ENCODE data around the gene PCGF3. TPM values are rescaled to one million over a fixed set of nuclear protein-coding genes. Genes with fewer than 3 reads are reported as not detected.

PCGF3 gene
- total RNA-seq, 1 experiment from 2014 or later: 66.3 TPM

DNA sequence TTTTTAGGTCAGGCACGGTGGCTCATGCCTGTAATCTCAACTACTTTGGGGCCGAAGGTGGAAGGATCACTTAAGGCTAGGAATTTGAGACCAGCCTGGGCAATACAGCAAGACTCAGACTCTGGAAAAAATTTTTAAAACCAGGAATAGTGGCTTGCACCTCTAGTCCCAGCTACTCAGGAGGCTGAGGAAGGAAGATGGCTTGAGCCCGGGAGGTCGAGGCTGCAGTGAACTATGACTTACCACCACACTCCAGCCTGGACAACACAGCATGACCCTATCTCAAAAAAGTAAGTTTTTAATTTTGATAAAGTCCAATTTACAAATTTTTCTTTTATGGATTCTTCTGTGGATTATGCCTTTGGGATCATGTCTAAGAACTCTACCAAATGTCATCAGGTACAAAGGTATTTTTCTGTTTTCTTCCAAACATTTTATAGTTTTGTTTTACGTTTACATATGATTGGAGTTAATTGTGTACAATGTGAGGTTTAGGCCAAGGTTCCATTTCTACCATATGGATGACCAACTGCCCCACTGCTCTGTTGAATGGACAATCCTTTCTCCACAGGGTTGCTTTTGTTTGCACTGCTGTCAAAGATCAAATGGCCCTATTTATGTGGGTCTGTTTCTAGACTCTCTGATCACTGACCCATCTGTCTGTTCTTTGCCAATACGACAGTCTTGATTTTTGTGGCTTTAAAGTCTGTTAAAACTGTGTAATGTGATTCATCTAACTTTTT, 72.1 kb downstream of the PCGF3 start:
- ChIA-PET CTCF (no interaction called here), RAD21 (ENCODE audit: low non-redundant PET in 1 of 2, low total read pairs in 2 of 2, uncharacterized antibody in 2 of 2, unreplicated experiment in 2 of 2) (no interaction called here), POLR2A (no interaction called here)
- BruUV-seq (replicated peaks): TSS peak; percentile 2
- peaks cover 19 to 30% of the 10 kb centered on the region in 2 experiments; a peak in 3 of 4 replicates for H3K36me3 ChIP-seq (ENCODE audit: control insufficient read depth in 1 of 2, insufficient read depth in 2 of 2, low read length in 2 of 2)
- H3K9me2 ChIP-seq (ENCODE audit: insufficient read depth): no peaks in the 10 kb centered on the region
- no peak overlapping the region for H3K4me3 ChIP-seq (replicated peaks in 1 of 2; ENCODE audit: low read depth in 1 of 2, low read length in 2 of 2)
- no peak for TF ChIP-seq EZH2 (IDR thresholded peaks at IDR 0.05)
- TF ChIP-seq POLR2AphosphoS5 (IDR thresholded peaks at IDR 0.05; ENCODE audit: low read depth, low read length): 0 out of 2 replicates have a peak, but pooled peaks have one; percentile 19
- no peaks in the 10 kb centered on the region for H3K27me3 ChIP-seq (ENCODE audit: insufficient read depth, low read length)
- no peak overlapping the region for H3K27ac ChIP-seq (ENCODE audit: low read depth, low read length)
- H3K9ac ChIP-seq (ENCODE audit: low read length): no peak overlapping the region
- DNase-seq (ENCODE audit: low read depth, low spot score) (no peak), ATAC-seq (no peak)
- no peak overlapping the region for H3K4me2 ChIP-seq (ENCODE audit: low read length)
- H3K4me1 ChIP-seq (ENCODE audit: control insufficient read depth in 1 of 2, insufficient read depth in 2 of 2, low read length in 2 of 2): peaks cover 8 to 15% of the 10 kb centered on the region in 2 experiments
- no peaks in the 10 kb centered on the region for H3K9me3 ChIP-seq (ENCODE audit: control insufficient read depth in 1 of 2, insufficient read depth in 1 of 2, low read depth in 1 of 2, low read length in 2 of 2)
- peaks cover 81% of the 10 kb centered on the region for H3K79me2 ChIP-seq (ENCODE audit: insufficient read depth, low read length)
- peaks cover 5% of the 10 kb centered on the region; the same call in 1 of the 2 replicates for H4K20me1 ChIP-seq (ENCODE audit: insufficient read depth)
- H2AFZ ChIP-seq (ENCODE audit: low read depth, low read length, poor library complexity, severe bottlenecking): no peak overlapping the region
- intact Hi-C loops (cut with micrococcal nuclease): no loop called here

DNA sequence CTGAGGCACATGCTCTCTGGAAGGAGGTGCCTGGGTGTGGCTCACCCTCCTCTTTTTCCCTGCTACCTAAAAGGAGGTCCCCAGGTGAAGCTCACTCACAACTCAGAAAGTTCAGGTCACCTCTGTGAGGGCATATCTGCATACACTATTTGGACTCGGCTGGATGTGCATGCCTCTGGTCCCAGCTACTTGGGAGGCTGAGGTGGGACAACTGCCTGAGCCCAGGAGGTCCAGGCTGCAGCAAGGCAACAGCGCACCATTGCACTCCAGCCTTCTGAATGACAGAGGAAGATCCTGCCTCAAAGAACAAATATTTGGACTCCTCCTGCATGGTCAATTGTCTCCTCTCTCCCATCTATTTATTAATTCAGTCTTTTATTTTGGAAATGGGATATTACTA, 73.9 kb downstream of the PCGF3 start:
- Histone ChIP-seq H3K36me3 (ENCODE audit: control insufficient read depth in 1 of 2, insufficient read depth in 2 of 2, low read length in 2 of 2) (peaks cover 17 to 30% of the 10 kb centered on the region in 2 experiments; a peak in 3 of 4 replicates), H2AFZ (ENCODE audit: low read depth, low read length, poor library complexity, severe bottlenecking) (no peak overlapping the region), H3K9ac (ENCODE audit: low read length) (no peak overlapping the region), H3K4me1 (ENCODE audit: control insufficient read depth in 1 of 2, insufficient read depth in 2 of 2, low read length in 2 of 2) (peaks cover 12 to 22% of the 10 kb centered on the region in 2 experiments), H3K27me3 (ENCODE audit: insufficient read depth, low read length) (no peaks in the 10 kb centered on the region), H3K79me2 (ENCODE audit: insufficient read depth, low read length) (peaks cover 66% of the 10 kb centered on the region), H4K20me1 (ENCODE audit: insufficient read depth) (peaks cover 2% of the 10 kb centered on the region; the same call in 1 of the 2 replicates), H3K4me3 (replicated peaks in 1 of 2; ENCODE audit: low read depth in 1 of 2, low read length in 2 of 2) (no peak overlapping the region), H3K4me2 (ENCODE audit: low read length) (no peak overlapping the region), H3K9me2 (ENCODE audit: insufficient read depth) (no peaks in the 10 kb centered on the region), H3K9me3 (ENCODE audit: control insufficient read depth in 1 of 2, insufficient read depth in 1 of 2, low read depth in 1 of 2, low read length in 2 of 2) (no peaks in the 10 kb centered on the region), H3K27ac (ENCODE audit: low read depth, low read length) (no peak overlapping the region)
- no peak for DNase-seq (ENCODE audit: low read depth, low spot score)
- POLR2A ChIA-PET: no interaction called here
- no TSS peak for BruUV-seq (replicated peaks)
- RAD21 ChIA-PET (ENCODE audit: low non-redundant PET in 1 of 2, low total read pairs in 2 of 2, uncharacterized antibody in 2 of 2, unreplicated experiment in 2 of 2): no interaction called here
- CTCF ChIA-PET: no interaction called here
- ATAC-seq: no peak
- intact Hi-C loops (cut with micrococcal nuclease): no loop called here
- TF ChIP-seq SRF (IDR thresholded peaks at IDR 0.05; ENCODE audit: low read depth): no peak
- TF ChIP-seq FOSL1 (IDR thresholded peaks at IDR 0.05; ENCODE audit: low read depth): no peak
- no peak for TF ChIP-seq SIN3A (IDR thresholded peaks at IDR 0.05; ENCODE audit: low read depth)
- TF ChIP-seq ZNF274 (IDR thresholded peaks at IDR 0.05; ENCODE audit: low read depth, low read length): no peak
- no peak for TF ChIP-seq EZH2phosphoT487 (IDR thresholded peaks at IDR 0.05; ENCODE audit: borderline replicate concordance)
- TF ChIP-seq JUND (IDR thresholded peaks at IDR 0.05): no peak
- TF ChIP-seq, protein P1, sequence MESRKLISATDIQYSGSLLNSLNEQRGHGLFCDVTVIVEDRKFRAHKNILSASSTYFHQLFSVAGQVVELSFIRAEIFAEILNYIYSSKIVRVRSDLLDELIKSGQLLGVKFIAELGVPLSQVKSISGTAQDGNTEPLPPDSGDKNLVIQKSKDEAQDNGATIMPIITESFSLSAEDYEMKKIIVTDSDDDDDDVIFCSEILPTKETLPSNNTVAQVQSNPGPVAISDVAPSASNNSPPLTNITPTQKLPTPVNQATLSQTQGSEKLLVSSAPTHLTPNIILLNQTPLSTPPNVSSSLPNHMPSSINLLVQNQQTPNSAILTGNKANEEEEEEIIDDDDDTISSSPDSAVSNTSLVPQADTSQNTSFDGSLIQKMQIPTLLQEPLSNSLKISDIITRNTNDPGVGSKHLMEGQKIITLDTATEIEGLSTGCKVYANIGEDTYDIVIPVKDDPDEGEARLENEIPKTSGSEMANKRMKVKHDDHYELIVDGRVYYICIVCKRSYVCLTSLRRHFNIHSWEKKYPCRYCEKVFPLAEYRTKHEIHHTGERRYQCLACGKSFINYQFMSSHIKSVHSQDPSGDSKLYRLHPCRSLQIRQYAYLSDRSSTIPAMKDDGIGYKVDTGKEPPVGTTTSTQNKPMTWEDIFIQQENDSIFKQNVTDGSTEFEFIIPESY (IDR thresholded peaks at IDR 0.05; ENCODE audit: extremely low read depth, insufficient replicate concordance, low read length): no peak
- no peak for TF ChIP-seq SP1 (IDR thresholded peaks at IDR 0.05; ENCODE audit: low read depth)
- no peak for TF ChIP-seq TCF7L2 (IDR thresholded peaks at IDR 0.05; ENCODE audit: borderline replicate concordance, extremely low read depth, insufficient read depth, insufficient read length)
- TF ChIP-seq, protein P2, sequence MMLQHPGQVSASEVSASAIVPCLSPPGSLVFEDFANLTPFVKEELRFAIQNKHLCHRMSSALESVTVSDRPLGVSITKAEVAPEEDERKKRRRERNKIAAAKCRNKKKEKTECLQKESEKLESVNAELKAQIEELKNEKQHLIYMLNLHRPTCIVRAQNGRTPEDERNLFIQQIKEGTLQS (IDR thresholded peaks at IDR 0.05): no peak
- TF ChIP-seq RAD21 (IDR thresholded peaks at IDR 0.05; ENCODE audit: low read depth): no peak
- no peak for TF ChIP-seq YY1 (IDR thresholded peaks at IDR 0.05; ENCODE audit: extremely low read depth, insufficient replicate concordance, low read depth, low read length)
